ENCODE measurements around the gene THYN1.

GRCh38 chr11:134238956-134239355 is 14.2 kb downstream of the THYN1 start:
- TF ChIP-seq CTCF (conservative IDR thresholded peaks at IDR 0.05 in 1 of 2, IDR thresholded peaks at IDR 0.05 in 1 of 2; ENCODE audit: low read depth in 1 of 2, low read length in 2 of 2) (no peak), EZH2 (IDR thresholded peaks at IDR 0.05; ENCODE audit: low read length, missing control alignments) (no peak)
